BJ (cell line): Measurements from ENCODE around the gene RAB40C. TPM values are rescaled to one million over a fixed set of nuclear protein-coding genes. Genes with fewer than 3 reads are reported as not detected.
A peak's percentile ranks its signal among the peaks of the same experiment; 100 is the strongest.

ENCODE experiments used
- CTCF ChIA-PET: fragments of 350-600 bp; formaldehyde crosslinking; extraction: SDS; loops from one replicate; lab custom pipeline; 2021; ENCODE audit warnings: antibody characterized with exemption, inconsistent platforms; lab: Yijun Ruan, JAX
- POLR2A ChIA-PET: fragments of 300-600 bp; sonication (Branson Sonifier 250); formaldehyde crosslinking; extraction: SDS; loops from one replicate; lab custom pipeline; 2021; ENCODE audit warnings: antibody characterized with exemption; lab: Charles Lee
- DNase-seq: peaks from one replicate; pipeline ENCODE4 v3.0.0-alpha.2; 2011; ENCODE audit warnings: low read depth
- H3K27me3 ChIP-seq: 2 replicates; pipeline ENCODE4 v1.6.0; 2011; ENCODE audit warnings: low read length; ENCODE audit not compliant: control insufficient read depth, insufficient read depth
- H3K36me3 ChIP-seq: 2 replicates; pipeline ENCODE4 v1.5.1; 2011; ENCODE audit warnings: low read length; ENCODE audit not compliant: control insufficient read depth, insufficient read depth
- H3K4me3 ChIP-seq: 2 replicates; pipeline ENCODE4 v1.5.1; 2011; ENCODE audit warnings: low read depth, mild to moderate bottlenecking, control low read depth, low read length
- CTCF ChIP-seq: IDR thresholded peaks from 2 replicates; pipeline ENCODE4 v1.5.1; 2011; ENCODE audit warnings: low read depth, mild to moderate bottlenecking, control low read depth, inconsistent platforms, low read length, moderate library complexity; ENCODE audit not compliant: insufficient read depth
- polyA plus RNA-seq: library from polyadenylated mRNA; depleted of rRNA; stranded (reverse); fragments of >200 nt; gene quantifications from 2 replicates; pipeline ENCODE4 v1.2.3, GENCODE V29; 2011

The RAB40C gene
- polyA plus RNA-seq, 1 experiment, result 7.6 TPM

GRCh38 chr16:667113-667779 is 77.4 kb downstream of the RAB40C start:
- POLR2A ChIA-PET, result no interaction called here
- H3K4me3 ChIP-seq, result no peak overlapping the region
- DNase-seq, result no peak
- H3K36me3 ChIP-seq, result peaks cover 29% of the 10 kb centered on the region
- CTCF ChIA-PET, result interaction anchor here (1.5 to 3.1 kb wide), 3 partner anchors 9 to 23 kb away, joined by 3 to 20 read pairs (median 6); partner anchors contain the start of genes RHBDL1, STUB1 and WDR24
- H3K27me3 ChIP-seq, result no peaks in the 10 kb centered on the region
- TF ChIP-seq CTCF, result no peak

- CTCF ChIA-PET, result interaction anchor here (0.7 to 3.1 kb wide), 4 partner anchors 8 to 1190 kb away, joined by 3 to 20 read pairs (median 4); partner anchors contain the start of genes RHBDL1, STUB1 and WDR24
- POLR2A ChIA-PET, result no interaction called here
- Histone ChIP-seq H3K27me3 (no peaks in the 10 kb centered on the region), H3K36me3 (peaks cover 32% of the 10 kb centered on the region), H3K4me3 (peak within 1 kb of the TSS; percentile 99)
- TF ChIP-seq CTCF, result peak; percentile 40
- DNase-seq, result no peak
Observed at GRCh38 chr16:667780-668518, 78.1 kb downstream of the RAB40C start, which contains the start of gene RHOT2. Gene RHOT2, plus strand, starts transcription at chr16:668132. Its CDS starts 68 bp downstream, at chr16:668200.

GRCh38 chr16:668519-669171 is 78.8 kb downstream of the RAB40C start:
- CTCF ChIA-PET, result interaction anchor here (0.7 to 3.1 kb wide), 3 partner anchors 8 to 1189 kb away, joined by 3 to 20 read pairs (median 6); partner anchors contain the start of genes RHBDL1 and STUB1
- peak overlapping the region; percentile 99 for H3K4me3 ChIP-seq
- H3K27me3 ChIP-seq, result no peaks in the 10 kb centered on the region
- no peak for TF ChIP-seq CTCF
- POLR2A ChIA-PET, result no interaction called here
- H3K36me3 ChIP-seq, result peaks cover 39% of the 10 kb centered on the region
- DNase-seq, result no peak

- ChIA-PET POLR2A (no interaction called here), CTCF (no interaction called here)
- no peak for TF ChIP-seq CTCF
- DNase-seq, result no peak
- Histone ChIP-seq H3K4me3 (no peak overlapping the region), H3K36me3 (peaks cover 41% of the 10 kb centered on the region), H3K27me3 (no peaks in the 10 kb centered on the region)
Observed at GRCh38 chr16:669666-670065, 79.8 kb downstream of the RAB40C start.
